H1 (cell line): ENCODE measurements around the gene ADTRP. TPM values are rescaled to one million over a fixed set of nuclear protein-coding genes. Genes with fewer than 3 reads are reported as not detected.

ENCODE experiments used
- ASH2L ChIP-seq: fragments of 200-600, 300-600 bp; sonication (generic); IDR thresholded peaks from one replicate; pipeline ENCODE4 v1.7.1; 2017; ENCODE audit warnings: low read length
- CBX8 ChIP-seq: fragments of 300-800, 300-1000 bp; sonication (generic); IDR thresholded peaks from 2 replicates; pipeline ENCODE4 v1.7.1; 2016; ENCODE audit warnings: low read depth, low read length, borderline replicate concordance
- HDAC2 ChIP-seq, 2 experiments: fragments of 300-600 bp in 1 of 2; sonication (generic) in 1 of 2; IDR thresholded peaks; 2 replicates each; pipeline ENCODE4 v1.6.1; 2011 to 2012; ENCODE audit warnings: low read depth in 2 of 2, low read length in 2 of 2, mild to moderate bottlenecking in 2 of 2, moderate library complexity in 2 of 2, borderline replicate concordance in 1 of 2, inconsistent platforms in 1 of 2
- JUN ChIP-seq: IDR thresholded peaks from 2 replicates; pipeline ENCODE4 v1.6.1; 2011; ENCODE audit warnings: low read depth, mild to moderate bottlenecking, improper control_type of control experiment, low read length
- KDM1A ChIP-seq: fragments of 200-600, 300-600 bp; sonication (generic); IDR thresholded peaks from 2 replicates; pipeline ENCODE4 v1.7.1; 2016; ENCODE audit warnings: mild to moderate bottlenecking, low read length, borderline replicate concordance
- POLR2AphosphoS5 ChIP-seq: IDR thresholded peaks from 2 replicates; pipeline ENCODE4 v1.6.1; 2011; ENCODE audit warnings: low read depth, low read length
- SIRT6 ChIP-seq: IDR thresholded peaks from one replicate; pipeline ENCODE4 v1.7.1; 2012; ENCODE audit warnings: low read length, inconsistent platforms
- TBP ChIP-seq: IDR thresholded peaks from 2 replicates; pipeline ENCODE4 v1.6.1; 2011; ENCODE audit warnings: low read depth, low read length, improper control_type of control experiment
- polyA plus RNA-seq, 7 experiments: library from polyadenylated mRNA; depleted of rRNA in 3 of 7; stranded (reverse) in 5 of 7; unstranded in 2 of 7; fragments of >200 nt in 5 of 7; fragments of 200-250 nt in 2 of 7; gene quantifications; 1 replicate in 5 of 7; 2 replicates in 1 of 7; 4 replicates in 1 of 7; pipeline versions ENCODE4 v1.2.1 to v1.2.3, GENCODE V29; 2011 to 2013; ENCODE audit warnings: missing spikeins in 2 of 7, mixed read lengths in 2 of 7
- total RNA-seq: library from RNA; stranded (reverse); fragmentation: NEBNext Ultra II Directional; extraction: Animal tissue kit (Norgen Biotek cat#: 25700); gene quantifications from 2 replicates; pipeline ENCODE4 v1.2.1, GENCODE V29; 2021

Gene ADTRP
- total and polyA plus RNA-seq, 2 of the 8 experiments (the other 6 are each of a cell fraction or from before 2014, with no cell fraction given), result 0.08 to 0.45 TPM

- no peak for TF ChIP-seq HDAC2 (IDR thresholded peaks at IDR 0.05; ENCODE audit: borderline replicate concordance in 1 of 2, low read depth in 2 of 2, low read length in 2 of 2)
- no peak for TF ChIP-seq POLR2AphosphoS5
- no peak for TF ChIP-seq KDM1A
- no peak for TF ChIP-seq ASH2L
- TF ChIP-seq JUN, result no peak
- TF ChIP-seq CBX8, result no peak
- TF ChIP-seq SIRT6, result no peak
- TF ChIP-seq TBP, result no peak
- TF ChIP-seq, all 59 proteins: peak for 0
Observed at GRCh38 chr6:11804135-11804534, 25.5 kb upstream of the ADTRP start (continued).
